Ectodermal cell (in vitro differentiated cells): ENCODE data around the gene TMEM175.

Source experiments
- H3K27ac ChIP-seq: 2 replicates; pipeline ENCODE4 v1.7.0; 2013; ENCODE audit warnings: mild to moderate bottlenecking, low read depth, low read length; ENCODE audit not compliant: insufficient read depth, poor library complexity, severe bottlenecking
- H3K27me3 ChIP-seq: 2 replicates; pipeline ENCODE4 v1.7.0; 2013; ENCODE audit warnings: mild to moderate bottlenecking, low read length; ENCODE audit not compliant: insufficient read depth, control insufficient read depth, poor library complexity, severe bottlenecking
- H3K36me3 ChIP-seq: one replicate; pipeline ENCODE4 v1.7.0; 2013; ENCODE audit warnings: low read length; ENCODE audit not compliant: control insufficient read depth, insufficient read depth
- H3K4me1 ChIP-seq: one replicate; pipeline ENCODE4 v1.7.0; 2013; ENCODE audit warnings: low read length; ENCODE audit not compliant: control insufficient read depth, insufficient read depth
- H3K4me3 ChIP-seq: 2 replicates; pipeline ENCODE4 v1.7.0; 2013; ENCODE audit warnings: low read depth, low read length, control low read depth; ENCODE audit not compliant: insufficient read depth
- H3K9me3 ChIP-seq: 2 replicates; pipeline ENCODE4 v1.7.0; 2013; ENCODE audit warnings: mild to moderate bottlenecking, low read length, moderate library complexity; ENCODE audit not compliant: control insufficient read depth
- WGBS, 2 experiments: methylation state at CpG; one replicate each; pipeline ENCODE4 v1.1.7; 2013; ENCODE audit warnings: missing lambda C conversion rate in 2 of 2; 5-methylcytosine and 5-hydroxymethylcytosine counted together

The TMEM175 gene

DNA sequence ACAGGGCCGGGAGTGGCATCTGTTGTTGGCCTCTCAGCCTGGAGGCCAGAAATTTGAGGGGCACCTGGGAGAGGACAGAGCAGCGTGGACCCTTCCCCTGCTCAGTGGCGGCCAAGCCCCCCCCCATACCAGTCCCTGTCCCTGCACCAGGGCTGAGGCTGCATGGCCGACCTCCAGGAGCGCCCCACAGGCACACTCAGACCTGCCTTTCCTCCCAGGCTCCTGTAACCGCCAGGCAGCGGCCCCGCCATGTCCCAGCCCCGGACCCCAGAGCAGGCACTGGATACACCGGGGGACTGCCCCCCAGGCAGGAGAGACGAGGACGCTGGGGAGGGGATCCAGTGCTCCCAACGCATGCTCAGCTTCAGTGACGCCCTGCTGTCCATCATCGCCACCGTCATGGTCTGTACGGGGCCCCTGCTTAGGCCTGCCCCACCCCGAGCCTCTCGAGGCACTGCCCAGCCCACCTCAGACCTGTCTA, 15.3 kb downstream of the TMEM175 start:
- H3K27ac ChIP-seq = no peak overlapping the region
- H3K4me3 ChIP-seq = no peak overlapping the region
- peaks cover 24% of the 10 kb centered on the region for H3K4me1 ChIP-seq
- no peaks in the 10 kb centered on the region for H3K36me3 ChIP-seq
- whole genome bisulfite sequencing, 2 experiments = 93 to 94% methylated on average over 19 of the region's 19 CpGs
- H3K9me3 ChIP-seq = no peaks in the 10 kb centered on the region
- peaks cover 12% of the 10 kb centered on the region for H3K27me3 ChIP-seq

DNA sequence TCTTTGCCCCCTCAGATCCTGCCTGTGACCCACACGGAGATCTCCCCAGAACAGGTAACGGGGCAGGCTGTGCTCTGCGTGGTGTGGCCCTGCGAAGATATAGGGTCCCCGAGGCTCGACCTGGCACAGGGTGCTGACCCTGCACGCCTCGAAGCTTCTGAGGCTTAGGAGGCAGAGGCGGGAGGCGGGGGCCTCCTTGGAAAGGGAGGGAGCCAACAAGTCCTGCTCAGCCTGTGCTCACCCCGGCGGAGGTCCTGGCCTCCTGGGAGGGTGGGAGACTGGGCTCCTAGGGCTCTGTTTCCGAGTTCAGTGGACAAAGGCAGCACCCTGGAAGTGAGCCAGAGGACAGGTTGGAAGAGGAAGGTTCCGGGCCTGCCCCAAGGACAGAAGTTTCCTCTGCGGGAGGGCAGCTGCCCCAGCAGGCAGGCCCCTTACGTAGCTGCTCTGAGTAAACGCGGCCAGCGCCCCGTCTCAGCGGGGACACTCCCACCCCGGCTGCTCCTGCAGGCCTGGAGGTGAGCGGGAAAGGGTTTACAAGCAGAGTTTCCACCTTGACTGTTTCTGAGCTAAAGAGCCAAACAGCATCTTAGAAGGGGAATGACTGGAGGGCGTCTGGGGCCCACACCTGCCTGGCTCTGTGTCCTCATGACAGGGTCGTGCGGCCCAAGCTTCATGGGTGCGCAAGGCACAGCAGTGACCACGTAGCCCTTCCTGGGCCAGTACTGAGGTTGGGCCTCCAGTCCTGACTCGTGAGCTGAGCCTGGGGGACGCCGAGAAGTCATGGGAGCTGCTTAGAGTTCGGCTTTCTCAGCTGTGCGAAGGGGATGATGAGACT, 16.1 kb downstream of the TMEM175 start:
- no peaks in the 10 kb centered on the region for H3K36me3 ChIP-seq
- WGBS, 2 experiments = 83% methylated on average over 33 of the region's 33 CpGs
- no peak overlapping the region for H3K4me3 ChIP-seq
- H3K27ac ChIP-seq = no peak overlapping the region
- peaks cover 24% of the 10 kb centered on the region for H3K4me1 ChIP-seq
- no peaks in the 10 kb centered on the region for H3K9me3 ChIP-seq
- H3K27me3 ChIP-seq = peaks cover 12% of the 10 kb centered on the region

DNA sequence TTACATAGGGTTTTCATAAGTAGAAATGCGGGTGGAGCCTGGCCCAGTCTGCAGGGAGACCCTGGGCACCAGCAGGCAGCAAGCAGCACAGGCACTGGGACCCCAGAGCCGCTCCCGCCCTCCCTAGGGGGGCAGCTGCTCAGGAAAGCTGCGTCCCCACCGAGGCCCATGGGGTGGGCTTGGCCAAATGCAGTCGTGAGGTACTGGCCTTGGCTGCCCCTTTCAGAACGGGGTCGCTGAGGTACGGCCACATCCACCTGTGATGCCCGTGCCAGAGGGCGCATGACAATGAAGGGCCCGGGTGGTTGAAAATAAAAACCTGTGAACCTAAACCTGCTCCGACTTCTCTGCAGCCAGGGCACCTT, 16.7 kb downstream of the TMEM175 start:
- Histone ChIP-seq H3K4me1 (peaks cover 24% of the 10 kb centered on the region), H3K4me3 (no peak overlapping the region), H3K27ac (no peak overlapping the region), H3K36me3 (no peaks in the 10 kb centered on the region), H3K9me3 (no peaks in the 10 kb centered on the region), H3K27me3 (peaks cover 12% of the 10 kb centered on the region)
- 84% methylated on average over 13 of the region's 13 CpGs for WGBS, 2 experiments

DNA sequence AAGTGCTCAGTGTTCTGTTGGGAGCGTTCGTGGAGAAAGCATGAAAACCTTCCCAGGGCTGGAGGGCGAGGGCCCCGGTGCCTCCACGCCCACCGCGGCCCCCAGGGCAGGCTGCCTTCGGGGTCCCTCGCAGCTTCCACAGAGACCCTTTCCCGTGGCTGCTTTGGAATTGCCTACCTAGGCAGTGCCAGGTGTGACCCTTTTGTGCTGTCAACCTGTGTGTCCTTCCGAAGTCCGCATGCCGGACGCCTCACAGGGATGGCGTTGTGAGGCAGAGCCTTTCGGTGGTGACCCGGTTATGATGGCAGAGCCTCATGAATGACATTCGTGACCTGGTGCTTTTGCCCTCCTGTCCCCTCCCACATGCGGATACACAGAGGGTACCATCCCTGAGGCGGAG, 17.4 kb downstream of the TMEM175 start:
- Histone ChIP-seq H3K4me3 (no peak overlapping the region), H3K27ac (no peak overlapping the region), H3K27me3 (peaks cover 8% of the 10 kb centered on the region), H3K36me3 (no peaks in the 10 kb centered on the region), H3K4me1 (peaks cover 24% of the 10 kb centered on the region), H3K9me3 (no peaks in the 10 kb centered on the region)
- WGBS, 2 experiments = 92 to 93% methylated on average over 20 of the region's 20 CpGs

DNA sequence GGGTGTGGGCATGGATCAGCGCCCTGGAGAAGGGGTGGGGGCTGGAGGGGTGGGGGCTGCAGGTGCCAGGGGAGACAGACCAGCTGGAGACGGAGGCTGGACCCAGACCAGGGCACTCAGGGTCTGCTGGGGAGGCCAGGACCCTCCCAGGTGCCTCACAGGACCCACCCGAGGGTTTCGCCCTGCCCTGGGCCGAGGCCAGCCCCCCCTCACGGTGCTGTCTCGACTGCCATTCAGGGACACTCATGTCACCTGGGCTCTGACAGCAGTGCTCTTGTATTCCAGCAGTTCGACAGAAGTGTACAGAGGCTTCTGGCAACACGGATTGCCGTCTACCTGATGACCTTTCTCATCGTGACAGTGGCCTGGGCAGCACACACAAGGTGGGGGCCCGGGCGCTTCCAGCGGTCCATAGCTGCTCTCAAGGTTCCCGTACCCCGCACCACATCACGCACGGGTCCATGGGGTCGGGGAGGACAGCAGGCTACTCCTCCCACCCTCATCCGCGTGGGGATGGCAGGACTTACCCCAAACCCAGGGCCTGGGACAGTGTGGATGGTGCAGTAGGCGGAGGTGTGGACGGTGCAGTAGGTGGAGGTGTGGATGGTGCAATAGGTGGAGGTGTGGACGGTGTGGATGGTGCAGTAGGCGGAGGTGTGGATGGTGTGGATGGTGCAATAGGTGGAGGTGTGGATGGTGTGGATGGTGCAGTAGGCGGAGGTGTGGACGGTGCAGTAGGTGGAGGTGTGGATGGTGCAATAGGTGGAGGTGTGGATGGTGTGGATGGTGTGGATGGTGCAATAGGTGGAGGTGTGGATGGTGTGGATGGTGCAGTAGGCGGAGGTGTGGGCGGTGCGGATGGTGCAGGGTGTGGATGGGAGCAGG, 18.1 kb downstream of the TMEM175 start:
- H3K27ac ChIP-seq = no peak overlapping the region
- no peaks in the 10 kb centered on the region for H3K36me3 ChIP-seq
- H3K4me3 ChIP-seq = no peak overlapping the region
- peaks cover 17% of the 10 kb centered on the region for H3K4me1 ChIP-seq
- WGBS, 2 experiments = 94 to 95% methylated on average over 30 of the region's 30 CpGs
- H3K9me3 ChIP-seq = no peaks in the 10 kb centered on the region
- peaks cover under 1% of the 10 kb centered on the region for H3K27me3 ChIP-seq

DNA sequence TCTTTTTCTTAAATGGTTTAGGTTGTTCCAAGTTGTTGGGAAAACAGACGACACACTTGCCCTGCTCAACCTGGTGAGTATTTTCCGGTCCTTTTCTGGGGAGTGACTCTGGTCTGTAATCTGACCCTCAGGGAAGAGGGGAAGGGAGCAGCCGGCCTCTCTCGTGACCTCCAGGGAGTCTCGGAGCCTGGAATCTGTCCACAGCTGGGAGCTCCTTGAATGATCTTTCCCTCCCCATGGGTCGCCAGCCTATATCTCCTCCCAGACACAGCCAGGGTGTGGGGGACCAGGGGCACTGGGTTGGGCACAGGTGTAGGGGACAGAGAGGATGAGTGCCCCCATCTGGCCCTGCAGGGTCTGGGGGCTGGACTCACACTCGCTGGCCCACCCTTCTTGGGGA, 18.9 kb downstream of the TMEM175 start:
- WGBS, 2 experiments = 59 to 61% methylated on average over 7 of the region's 7 CpGs

DNA sequence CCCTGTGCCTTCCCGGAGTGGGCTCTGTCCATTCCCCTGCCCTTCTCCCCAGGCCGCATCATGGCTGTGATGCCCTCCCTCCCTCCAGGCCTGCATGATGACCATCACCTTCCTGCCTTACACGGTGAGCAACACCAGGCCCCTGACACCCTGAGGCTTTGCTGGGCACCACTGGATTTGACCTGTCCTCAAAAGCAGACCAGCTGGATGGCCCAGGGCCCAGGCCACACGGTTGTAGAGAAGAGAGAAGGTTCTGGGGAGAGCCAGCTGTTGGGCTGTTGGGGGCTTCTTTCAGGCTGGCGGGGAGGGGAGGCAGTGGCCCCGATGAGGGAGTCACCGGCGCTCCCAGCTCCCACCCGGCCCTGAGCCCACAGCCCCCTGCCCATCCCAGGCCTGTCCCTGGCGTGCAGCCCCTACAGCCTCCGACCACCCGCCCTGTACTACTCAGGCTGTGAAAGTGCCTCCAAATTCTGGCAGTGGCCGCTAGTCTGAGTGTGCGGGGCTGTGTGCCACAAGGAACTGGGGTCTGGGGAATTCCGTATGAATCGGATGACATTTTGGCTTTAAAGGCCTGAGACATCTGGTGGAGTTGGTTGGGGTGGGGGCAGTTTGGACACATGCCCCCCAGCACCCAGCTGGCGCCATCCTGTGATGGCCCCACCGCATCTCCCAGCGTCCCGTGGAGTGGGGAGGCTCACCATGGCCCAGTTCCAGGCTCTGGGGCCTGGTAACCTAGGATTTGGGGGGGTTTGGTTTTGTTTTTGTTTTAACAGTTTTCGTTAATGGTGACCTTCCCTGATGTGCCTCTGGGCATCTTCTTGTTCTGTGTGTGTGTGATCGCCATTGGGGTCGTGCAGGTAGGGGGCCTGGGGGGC, 19.6 kb downstream of the TMEM175 start:
- Histone ChIP-seq H3K27ac (no peak overlapping the region), H3K4me3 (no peak overlapping the region), H3K27me3 (no peaks in the 10 kb centered on the region), H3K4me1 (peaks cover 9% of the 10 kb centered on the region), H3K36me3 (no peaks in the 10 kb centered on the region), H3K9me3 (no peaks in the 10 kb centered on the region)
- WGBS, 2 experiments = 91 to 93% methylated on average over 23 of the region's 23 CpGs

More for the DNA sequence above, 18.9 kb downstream of the TMEM175 start:
- Histone ChIP-seq H3K36me3 (no peaks in the 10 kb centered on the region), H3K4me3 (no peak overlapping the region), H3K4me1 (peaks cover 9% of the 10 kb centered on the region), H3K9me3 (no peaks in the 10 kb centered on the region), H3K27me3 (no peaks in the 10 kb centered on the region), H3K27ac (no peak overlapping the region)

DNA sequence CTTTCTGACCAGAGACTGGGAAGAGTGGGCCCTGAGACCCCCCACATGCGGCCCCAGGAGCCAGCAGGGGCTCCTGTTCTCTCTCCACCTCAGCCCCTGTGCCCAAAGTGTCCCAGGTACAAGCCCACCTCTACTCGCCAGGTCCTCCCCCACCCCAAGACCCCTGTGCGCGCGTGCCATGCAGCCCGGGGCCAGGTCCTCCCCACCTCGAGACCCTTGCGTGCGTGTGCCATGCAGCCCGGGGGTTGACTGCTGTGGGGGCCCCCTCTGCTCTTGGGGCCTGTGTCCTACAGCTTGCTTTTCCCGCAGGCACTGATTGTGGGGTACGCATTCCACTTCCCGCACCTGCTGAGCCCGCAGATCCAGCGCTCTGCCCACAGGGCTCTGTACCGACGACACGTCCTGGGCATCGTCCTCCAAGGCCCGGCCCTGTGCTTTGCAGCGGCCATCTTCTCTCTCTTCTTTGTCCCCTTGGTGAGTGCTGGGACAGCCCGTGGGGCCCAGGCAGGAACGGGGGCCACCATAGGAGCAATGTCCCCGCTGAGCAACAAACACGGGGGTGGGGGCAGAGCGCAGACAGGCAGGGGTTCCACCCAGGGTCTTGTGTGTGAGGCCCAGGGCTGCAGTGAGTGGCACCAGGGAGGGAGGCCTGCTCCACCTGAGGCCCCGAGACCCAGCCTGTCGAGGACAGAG, 20.8 kb downstream of the TMEM175 start:
- Histone ChIP-seq H3K4me3 (no peak overlapping the region), H3K9me3 (no peaks in the 10 kb centered on the region), H3K4me1 (peaks cover 9% of the 10 kb centered on the region), H3K36me3 (no peaks in the 10 kb centered on the region), H3K27me3 (no peaks in the 10 kb centered on the region), H3K27ac (no peak overlapping the region)
- 95 to 96% methylated on average over 28 of the region's 28 CpGs for WGBS, 2 experiments

DNA sequence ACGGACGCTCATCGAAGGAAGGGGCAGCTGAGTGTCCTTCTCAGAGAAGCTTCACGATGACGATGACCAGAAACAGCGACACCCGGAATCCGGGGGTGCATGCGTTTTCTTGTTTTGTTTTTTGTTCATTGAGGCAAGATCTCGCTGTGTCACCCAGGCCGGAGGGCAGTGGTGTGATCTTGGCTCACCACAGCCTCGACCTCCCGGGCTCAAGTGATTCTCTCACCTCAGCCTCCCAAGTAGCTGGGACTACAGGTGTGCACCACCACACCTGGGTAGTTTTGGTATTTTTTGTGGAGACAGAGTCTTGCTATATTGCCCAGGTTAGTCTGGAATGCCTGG, 21.3 kb downstream of the TMEM175 start:
- no peak overlapping the region for H3K4me3 ChIP-seq
- H3K4me1 ChIP-seq = peaks cover 9% of the 10 kb centered on the region
- no peaks in the 10 kb centered on the region for H3K9me3 ChIP-seq
- 96 to 97% methylated on average over 13 of the region's 13 CpGs for WGBS, 2 experiments
- no peaks in the 10 kb centered on the region for H3K27me3 ChIP-seq
- no peaks in the 10 kb centered on the region for H3K36me3 ChIP-seq
- no peak overlapping the region for H3K27ac ChIP-seq
